H1 (cell line): ENCODE measurements around the gene ZNF394. TPM values are rescaled to one million over a fixed set of nuclear protein-coding genes. Genes with fewer than 3 reads are reported as not detected.
A peak's percentile ranks its signal among the peaks of the same experiment; 100 is the strongest.

Experiments
- ASH2L ChIP-seq: fragments of 200-600, 300-600 bp; sonication (generic); IDR thresholded peaks from one replicate; pipeline ENCODE4 v1.7.1; 2017; ENCODE audit warnings: low read length
- CTBP2 ChIP-seq: IDR thresholded peaks from 2 replicates; pipeline ENCODE4 v1.7.0; 2011; ENCODE audit warnings: borderline replicate concordance, mild to moderate bottlenecking, moderate library complexity, mixed read lengths, low read length; ENCODE audit not compliant: insufficient read depth, insufficient read length
- EGR1 ChIP-seq: IDR thresholded peaks from 2 replicates; pipeline ENCODE4 v1.6.1; 2011; ENCODE audit warnings: low read depth, low read length, borderline replicate concordance
- EP300 ChIP-seq, 2 experiments: IDR thresholded peaks; 1 replicate in 1 of 2; 2 replicates in 1 of 2; pipeline ENCODE4 v1.6.1; 2011 to 2012; ENCODE audit warnings: low read depth in 2 of 2, low read length in 2 of 2, mild to moderate bottlenecking in 2 of 2, borderline replicate concordance in 1 of 2, inconsistent platforms in 1 of 2, moderate library complexity in 1 of 2
- FOSL1 ChIP-seq: IDR thresholded peaks from 2 replicates; pipeline ENCODE4 v1.6.1; 2011; ENCODE audit warnings: mild to moderate bottlenecking, low read depth, low read length, moderate library complexity; ENCODE audit not compliant: insufficient read depth
- KDM4A ChIP-seq: IDR thresholded peaks from one replicate; pipeline ENCODE4 v1.7.1; 2012; ENCODE audit warnings: low read depth, mild to moderate bottlenecking, moderate library complexity, low read length, inconsistent platforms; ENCODE audit not compliant: severe bottlenecking
- MAFK ChIP-seq: IDR thresholded peaks from 2 replicates; pipeline ENCODE4 v1.6.1; 2012; ENCODE audit warnings: low read depth, mild to moderate bottlenecking, improper control_type of control experiment, low read length
- POLR2A ChIP-seq, 2 experiments: IDR thresholded peaks; 1 replicate in 1 of 2; 2 replicates in 1 of 2; pipeline ENCODE4 v1.6.1; 2011; ENCODE audit warnings: low read depth in 2 of 2, low read length in 2 of 2, mild to moderate bottlenecking in 2 of 2; ENCODE audit errors: control extremely low read depth in 1 of 2
- RAD21 ChIP-seq, 2 experiments: IDR thresholded peaks in 1 of 2; conservative IDR thresholded peaks in 1 of 2; 2 replicates each; pipeline ENCODE4 v1.6.1; 2011; ENCODE audit warnings: low read depth in 2 of 2, low read length in 2 of 2, improper control_type of control experiment in 1 of 2, inconsistent platforms in 1 of 2, mild to moderate bottlenecking in 1 of 2, moderate library complexity in 1 of 2
- RFX5 ChIP-seq: IDR thresholded peaks from 2 replicates; pipeline ENCODE4 v1.6.1; 2011; ENCODE audit warnings: low read depth, low read length, improper control_type of control experiment, borderline replicate concordance
- RNF2 ChIP-seq: fragments of 200-900, 300-1000 bp; sonication (generic); IDR thresholded peaks from 2 replicates; pipeline ENCODE4 v1.7.1; 2016; ENCODE audit warnings: borderline replicate concordance, low read depth, mild to moderate bottlenecking, antibody characterized with exemption, low read length; ENCODE audit not compliant: poor library complexity, severe bottlenecking; ENCODE audit errors: missing control alignments
- SIRT6 ChIP-seq: IDR thresholded peaks from one replicate; pipeline ENCODE4 v1.7.1; 2012; ENCODE audit warnings: low read length, inconsistent platforms
- SP1 ChIP-seq: IDR thresholded peaks from 2 replicates; pipeline ENCODE4 v1.6.1; 2011; ENCODE audit warnings: low read depth, low read length
- SRF ChIP-seq: IDR thresholded peaks from 2 replicates; pipeline ENCODE4 v1.6.1; 2011; ENCODE audit warnings: mild to moderate bottlenecking, low read depth, low read length, moderate library complexity
- TBP ChIP-seq: IDR thresholded peaks from 2 replicates; pipeline ENCODE4 v1.6.1; 2011; ENCODE audit warnings: low read depth, low read length, improper control_type of control experiment
- TEAD4 ChIP-seq: IDR thresholded peaks from 2 replicates; pipeline ENCODE4 v1.6.1; 2012; ENCODE audit warnings: low read depth, low read length, inconsistent platforms, mixed read lengths
- polyA plus RNA-seq, 7 experiments: library from polyadenylated mRNA; depleted of rRNA in 3 of 7; stranded (reverse) in 5 of 7; unstranded in 2 of 7; fragments of >200 nt in 5 of 7; fragments of 200-250 nt in 2 of 7; gene quantifications; 1 replicate in 5 of 7; 2 replicates in 1 of 7; 4 replicates in 1 of 7; pipeline versions ENCODE4 v1.2.1 to v1.2.3, GENCODE V29; 2011 to 2013; ENCODE audit warnings: missing spikeins in 2 of 7, mixed read lengths in 2 of 7
- total RNA-seq: library from RNA; stranded (reverse); fragmentation: NEBNext Ultra II Directional; extraction: Animal tissue kit (Norgen Biotek cat#: 25700); gene quantifications from 2 replicates; pipeline ENCODE4 v1.2.1, GENCODE V29; 2021
- TF ChIP-seq, protein P1 (sequence below): IDR thresholded peaks from 2 replicates; pipeline ENCODE4 v1.6.1; 2012; ENCODE audit warnings: inconsistent platforms
- TF ChIP-seq, protein P2 (sequence below): IDR thresholded peaks from 2 replicates; pipeline ENCODE4 v1.6.1; 2011; ENCODE audit warnings: low read length, improper control_type of control experiment

ZNF394 gene
- total and polyA plus RNA-seq, 2 of the 8 experiments (the other 6 are each of a cell fraction or from before 2014, with no cell fraction given): 6.6 to 19.3 TPM

DNA sequence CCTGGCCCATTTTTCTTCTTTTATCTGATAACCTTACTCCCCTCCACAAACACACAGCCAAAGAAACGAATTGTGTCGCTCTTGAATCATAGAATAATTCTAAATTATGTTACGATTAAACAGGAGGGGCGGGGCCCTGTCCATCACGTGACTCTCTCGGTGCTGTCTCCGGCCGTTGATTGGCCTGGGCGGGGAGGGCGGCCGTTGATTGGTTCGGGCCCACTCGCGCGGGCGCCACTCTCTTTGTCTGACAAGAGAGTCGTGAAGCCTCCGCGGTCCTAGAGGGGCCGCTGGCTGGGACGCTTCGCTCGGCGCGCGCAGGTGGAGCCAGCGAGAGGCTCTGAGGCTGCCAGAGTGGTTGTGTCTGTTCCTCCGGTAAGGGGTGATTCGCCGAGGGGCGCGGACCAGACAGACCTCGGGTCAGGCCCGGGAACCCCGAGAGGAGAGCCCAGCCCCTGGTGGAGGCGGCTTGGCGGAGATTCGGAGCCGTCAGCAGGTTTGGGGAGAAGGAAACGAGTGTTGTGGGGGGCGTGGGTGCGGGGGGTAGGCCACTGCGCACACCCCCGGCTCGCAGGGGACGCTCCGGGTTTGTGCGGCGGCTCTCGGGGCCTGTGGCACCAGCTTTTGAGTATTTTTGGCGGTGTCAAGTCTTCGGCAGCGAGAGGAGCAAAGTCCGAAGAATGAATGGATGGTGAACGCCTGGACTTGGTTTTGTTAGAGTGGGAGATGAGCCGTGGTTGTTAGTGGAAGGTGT, 27.3 kb downstream of the ZNF394 start, which contains the start of gene ZNF789 (continued):
- TF ChIP-seq TBP: peak; percentile 94
- no peak for TF ChIP-seq EP300 (IDR thresholded peaks at IDR 0.05; ENCODE audit: borderline replicate concordance in 1 of 2, low read depth in 2 of 2, low read length in 2 of 2)
- no peak for TF ChIP-seq RNF2
- no peak for TF ChIP-seq SRF
- TF ChIP-seq MAFK: no peak
- peak; percentile 49 for TF ChIP-seq KDM4A
- TF ChIP-seq, protein P1, sequence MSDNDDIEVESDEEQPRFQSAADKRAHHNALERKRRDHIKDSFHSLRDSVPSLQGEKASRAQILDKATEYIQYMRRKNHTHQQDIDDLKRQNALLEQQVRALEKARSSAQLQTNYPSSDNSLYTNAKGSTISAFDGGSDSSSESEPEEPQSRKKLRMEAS: peak; percentile 78
- no peak for TF ChIP-seq EGR1
- no peak for TF ChIP-seq SIRT6
- no peak for TF ChIP-seq RFX5
- TF ChIP-seq POLR2A (IDR thresholded peaks at IDR 0.05; ENCODE audit: control extremely low read depth in 1 of 2, low read depth in 2 of 2, low read length in 2 of 2): peak; percentile 4 to 81; a peak in 2 of 3 replicates
- no peak for TF ChIP-seq TEAD4
- no peak for TF ChIP-seq RAD21 (IDR thresholded peaks at IDR 0.05 in 1 of 2, conservative IDR thresholded peaks at IDR 0.05 in 1 of 2; ENCODE audit: low read depth in 2 of 2, low read length in 2 of 2)
- TF ChIP-seq CTBP2: no peak
- TF ChIP-seq, protein P2, sequence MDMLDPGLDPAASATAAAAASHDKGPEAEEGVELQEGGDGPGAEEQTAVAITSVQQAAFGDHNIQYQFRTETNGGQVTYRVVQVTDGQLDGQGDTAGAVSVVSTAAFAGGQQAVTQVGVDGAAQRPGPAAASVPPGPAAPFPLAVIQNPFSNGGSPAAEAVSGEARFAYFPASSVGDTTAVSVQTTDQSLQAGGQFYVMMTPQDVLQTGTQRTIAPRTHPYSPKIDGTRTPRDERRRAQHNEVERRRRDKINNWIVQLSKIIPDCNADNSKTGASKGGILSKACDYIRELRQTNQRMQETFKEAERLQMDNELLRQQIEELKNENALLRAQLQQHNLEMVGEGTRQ: peak; percentile 97
- TF ChIP-seq ASH2L: no peak
- no peak for TF ChIP-seq FOSL1
- peak; percentile 83 for TF ChIP-seq SP1
